RKO (cell line): ENCODE data around the gene BTG4.
A peak's percentile ranks its signal among the peaks of the same experiment; 100 is the strongest.

Source experiments
- DNase-seq: peaks from one replicate; pipeline ENCODE4 v3.0.0-alpha.2; 2016; ENCODE audit warnings: low spot score

BTG4 gene

DNA sequence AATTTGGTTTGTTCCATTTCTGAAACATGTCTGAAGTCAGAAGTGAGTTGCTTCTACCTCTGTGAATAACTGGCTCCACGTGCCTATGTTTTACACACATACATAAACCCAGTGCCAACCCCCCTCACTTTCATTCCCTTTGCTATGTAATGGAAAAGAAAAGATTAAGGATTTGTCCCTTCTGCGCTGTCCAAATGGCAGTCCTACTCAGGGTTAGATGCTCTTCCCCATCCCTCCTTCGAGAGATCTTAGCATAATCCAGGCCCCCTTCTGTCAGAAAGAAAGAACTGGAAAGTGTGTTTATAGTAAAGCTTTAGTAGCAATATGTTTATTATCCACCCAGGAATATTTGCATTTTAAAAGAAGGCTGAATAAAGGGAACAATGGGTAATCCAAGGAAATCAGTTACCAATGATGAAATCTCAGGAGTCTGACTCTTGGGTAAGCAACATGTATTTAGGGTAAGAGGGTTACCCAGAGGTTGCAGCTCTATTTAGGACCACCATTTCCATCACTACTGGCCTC is 25.2 kb upstream of the BTG4 start:
- DNase-seq = no peak

DNA sequence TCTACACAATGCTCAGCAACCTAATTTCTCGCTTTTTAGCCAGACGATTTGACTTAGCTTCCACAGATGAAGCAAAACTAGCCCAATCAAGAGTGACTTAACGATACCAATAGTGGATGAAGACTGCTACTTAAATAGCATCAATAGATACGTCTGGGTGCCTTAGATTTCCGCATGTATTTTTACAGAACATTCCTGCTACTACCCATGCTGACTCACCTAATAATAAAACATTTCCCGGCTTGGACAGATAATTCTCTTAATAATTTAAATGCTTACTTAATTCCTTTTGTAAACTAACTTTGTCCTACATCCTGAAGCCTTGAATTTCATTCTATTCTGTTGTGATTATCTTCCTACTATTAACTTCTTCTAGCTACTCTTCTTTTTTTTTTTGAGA is 23.1 kb upstream of the BTG4 start:
- DNase-seq = no peak

DNA sequence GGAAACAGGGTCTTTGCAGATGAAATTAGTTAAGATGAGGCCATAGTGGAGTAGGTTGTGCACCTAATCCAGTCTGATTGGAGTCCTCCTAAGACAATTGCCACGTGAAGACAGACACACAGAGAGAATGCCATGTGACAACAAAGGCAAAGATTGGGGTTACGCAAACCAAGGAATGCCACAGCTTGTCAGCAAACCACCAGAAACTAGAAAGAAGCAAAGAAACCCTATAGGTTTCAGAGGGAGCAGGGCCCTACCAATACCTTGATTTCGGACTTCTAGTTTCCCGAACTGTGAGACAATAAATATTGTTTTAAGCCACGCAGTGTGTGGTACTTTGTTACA is 20.2 kb upstream of the BTG4 start:
- no peak for DNase-seq

DNA sequence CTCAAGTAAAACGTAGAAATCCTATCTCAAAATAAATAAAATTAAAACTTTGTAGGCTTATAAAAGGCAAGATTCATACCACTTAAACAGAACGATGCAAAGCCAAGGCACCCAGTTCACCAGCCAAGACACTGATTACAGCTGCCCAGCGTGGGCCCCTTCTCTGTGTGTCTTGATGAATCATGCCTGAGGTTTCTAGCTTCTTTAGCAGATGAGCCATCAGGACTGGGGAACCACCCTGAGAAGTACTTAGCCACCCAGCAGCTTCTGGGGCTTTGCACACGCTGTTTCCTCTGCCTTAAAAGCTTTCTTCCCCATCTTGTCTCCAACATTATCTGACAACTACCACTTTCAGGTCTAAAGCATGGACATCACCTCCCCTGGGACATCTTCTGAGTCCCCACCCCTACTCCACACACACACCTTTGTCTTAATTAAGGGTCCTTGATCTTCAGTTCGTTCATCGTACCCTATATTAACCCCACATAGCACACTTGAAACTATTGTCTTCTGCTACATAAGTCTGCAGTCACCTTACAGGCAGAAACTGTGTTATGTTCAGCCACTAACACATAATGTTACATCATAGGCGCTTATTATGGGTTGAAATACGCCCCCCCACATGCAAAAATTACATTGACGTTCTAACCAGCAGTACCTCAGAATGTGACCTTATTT is 19.6 kb upstream of the BTG4 start:
- DNase-seq = peak; percentile 79

DNA sequence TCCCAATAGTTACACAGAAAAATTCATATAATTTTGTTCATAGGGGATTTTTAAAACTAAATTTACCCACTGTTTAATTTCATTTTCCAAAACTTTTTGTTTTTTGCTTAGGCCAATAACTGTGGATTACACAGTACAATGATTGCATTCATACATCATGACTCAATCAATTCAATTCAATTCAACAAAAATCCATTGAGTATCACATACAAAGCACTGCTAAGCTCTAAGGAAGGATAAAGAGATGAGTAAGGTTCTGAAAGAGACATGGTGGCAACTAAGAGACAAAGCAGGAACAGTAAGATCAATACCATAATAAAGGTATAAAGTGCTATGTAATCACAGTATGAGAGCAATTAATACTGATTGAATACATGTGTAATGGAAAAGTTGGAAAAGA is 18.9 kb upstream of the BTG4 start:
- no peak for DNase-seq

DNA sequence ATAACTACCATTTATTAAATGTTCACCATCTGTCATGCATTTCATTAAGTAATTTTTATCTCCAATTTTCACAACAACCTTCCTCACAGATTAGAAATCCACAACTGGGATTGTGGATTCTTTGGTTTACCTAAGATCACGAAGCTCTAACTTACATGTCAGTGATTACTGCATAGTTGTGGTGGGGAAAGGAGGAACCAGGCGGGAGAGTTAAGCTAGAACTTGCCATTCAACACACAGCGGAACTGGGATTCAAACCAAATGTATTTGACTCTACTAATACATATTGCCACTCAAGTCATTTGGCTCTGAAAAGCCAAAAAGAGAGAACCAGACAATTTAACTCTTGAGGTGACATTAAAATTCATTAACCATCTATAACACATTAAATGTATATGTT is 17.9 kb upstream of the BTG4 start:
- no peak for DNase-seq

DNA sequence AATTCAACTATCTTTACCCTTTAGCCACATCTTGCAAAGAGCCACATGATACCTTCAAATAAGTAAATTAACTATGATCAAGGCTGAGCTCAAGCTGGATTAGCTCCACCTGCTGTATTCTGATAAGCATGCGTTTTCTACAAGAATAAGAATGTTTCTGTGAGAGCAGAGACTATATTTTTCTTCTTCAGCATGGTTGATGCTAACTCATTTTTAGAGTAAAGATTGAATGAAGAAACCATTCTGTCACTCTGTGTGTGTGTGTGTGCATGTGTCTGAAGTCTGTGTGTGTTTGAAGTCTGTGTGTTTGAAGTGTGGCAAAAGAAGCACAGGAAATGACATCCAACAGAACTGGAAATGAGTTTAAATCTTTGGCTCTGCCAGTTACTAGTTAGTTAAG is 16.4 kb upstream of the BTG4 start:
- DNase-seq = peak; percentile 34

DNA sequence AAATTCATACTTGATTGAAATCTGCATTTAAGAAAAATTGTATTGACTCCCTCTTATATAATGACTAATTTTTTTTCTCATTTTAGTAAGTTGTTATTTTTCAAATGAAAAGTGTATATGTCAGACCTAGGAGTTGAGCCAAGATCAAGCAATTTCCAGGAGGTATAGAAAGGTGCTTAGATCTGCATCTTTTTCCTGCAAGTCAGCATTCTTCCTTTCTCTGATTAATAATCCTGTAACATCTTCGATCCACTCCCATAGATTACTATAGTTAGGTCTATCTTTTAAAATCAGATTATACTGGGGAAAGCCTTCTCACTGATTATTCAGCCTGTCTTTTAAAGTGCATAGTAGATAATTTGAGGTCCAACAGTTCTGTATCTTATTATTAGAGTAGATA is 15.1 kb upstream of the BTG4 start:
- DNase-seq = no peak

DNA sequence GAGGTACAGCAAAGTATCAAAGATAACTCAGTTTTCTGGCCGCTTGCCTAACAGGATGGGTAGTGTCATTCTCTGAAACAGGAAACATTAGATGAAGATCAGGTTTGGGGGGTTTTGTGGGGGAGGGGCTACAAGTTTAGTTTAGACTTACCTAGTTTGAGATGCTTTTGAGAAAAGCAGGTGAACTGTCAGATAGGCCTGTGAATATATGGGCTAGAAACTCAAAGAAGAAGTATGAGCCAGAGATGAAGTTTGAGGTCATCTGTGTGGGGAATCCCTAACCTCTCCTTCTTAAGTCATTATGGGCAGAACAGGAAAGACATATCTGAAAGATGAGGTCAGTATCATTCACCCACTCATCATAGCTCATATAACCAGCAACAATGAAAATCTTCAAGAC is 14.3 kb upstream of the BTG4 start:
- DNase-seq = peak; percentile 51

DNA sequence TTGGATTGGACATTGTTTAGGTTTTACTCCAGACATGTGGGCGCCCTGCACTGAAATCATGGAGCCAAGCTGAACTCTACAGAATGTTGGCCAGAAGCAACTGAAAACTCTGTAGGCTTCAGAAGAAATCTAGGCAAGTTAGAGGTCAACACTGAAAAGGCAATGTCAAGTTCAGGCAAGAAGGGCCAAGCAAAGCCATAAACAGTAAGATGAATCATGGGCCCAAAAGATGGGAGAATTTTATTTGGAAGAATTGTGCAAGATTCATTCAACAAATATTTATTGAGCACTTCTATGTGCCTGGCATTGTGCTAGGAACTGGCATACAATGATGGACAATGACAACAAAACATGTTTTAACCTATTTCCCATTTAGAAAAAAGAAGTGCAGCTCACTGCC is 13.3 kb upstream of the BTG4 start:
- no peak for DNase-seq

DNA sequence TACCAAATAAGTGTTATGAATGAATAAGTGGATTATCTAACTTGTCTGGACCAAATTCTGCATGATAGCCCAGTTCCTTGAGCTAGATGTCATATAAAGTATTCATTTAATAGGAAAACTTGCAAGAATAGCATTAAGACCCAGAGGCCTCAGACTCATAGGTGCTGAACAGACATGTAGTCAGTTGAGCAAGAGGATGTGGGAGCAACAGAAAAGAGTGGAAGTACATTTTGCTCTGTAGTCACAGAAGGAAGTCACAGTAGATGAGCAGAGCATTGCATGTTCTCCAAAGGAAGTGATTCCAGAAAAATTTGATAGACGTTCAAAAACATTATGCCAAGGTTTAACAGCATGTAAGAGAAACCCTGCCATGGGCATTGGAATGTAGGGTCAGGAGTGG is 11.9 kb upstream of the BTG4 start:
- DNase-seq = no peak

DNA sequence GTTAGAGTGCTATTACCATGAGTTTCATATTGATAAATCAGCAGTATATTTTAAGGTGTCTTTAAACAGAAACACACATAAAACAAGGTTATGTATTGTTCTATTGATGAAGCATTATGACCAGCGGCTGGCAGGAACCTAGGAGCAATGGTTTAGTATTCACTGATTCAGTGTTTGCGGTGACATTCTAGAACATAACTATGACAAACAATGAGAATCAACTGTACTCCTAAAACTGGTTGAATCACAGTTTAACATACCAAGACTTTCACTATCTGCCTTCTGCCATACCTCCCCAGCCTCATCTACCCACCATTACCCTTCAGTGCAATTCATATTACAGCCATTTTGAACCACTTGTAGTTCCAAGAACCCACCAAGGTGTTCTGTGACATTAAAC is 11.2 kb upstream of the BTG4 start:
- DNase-seq = no peak

DNA sequence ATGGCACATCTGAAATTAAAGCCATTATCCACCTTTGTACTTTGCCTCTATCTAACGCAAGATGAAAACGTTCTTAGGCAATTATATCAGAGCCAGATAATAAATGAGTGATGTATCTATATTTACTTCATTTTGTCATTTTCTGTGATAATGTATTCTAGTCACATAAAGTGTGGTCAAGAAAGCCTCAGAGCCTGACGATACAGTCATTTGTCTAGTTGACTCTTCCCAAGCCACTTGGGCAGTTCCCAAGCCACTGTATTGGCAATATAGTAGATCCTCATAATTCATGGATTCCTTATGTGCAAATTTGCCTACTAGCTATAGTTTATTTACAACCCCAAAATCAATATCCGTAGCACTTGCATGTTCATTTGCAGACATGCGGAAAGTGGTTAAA is 10.2 kb upstream of the BTG4 start:
- no peak for DNase-seq

DNA sequence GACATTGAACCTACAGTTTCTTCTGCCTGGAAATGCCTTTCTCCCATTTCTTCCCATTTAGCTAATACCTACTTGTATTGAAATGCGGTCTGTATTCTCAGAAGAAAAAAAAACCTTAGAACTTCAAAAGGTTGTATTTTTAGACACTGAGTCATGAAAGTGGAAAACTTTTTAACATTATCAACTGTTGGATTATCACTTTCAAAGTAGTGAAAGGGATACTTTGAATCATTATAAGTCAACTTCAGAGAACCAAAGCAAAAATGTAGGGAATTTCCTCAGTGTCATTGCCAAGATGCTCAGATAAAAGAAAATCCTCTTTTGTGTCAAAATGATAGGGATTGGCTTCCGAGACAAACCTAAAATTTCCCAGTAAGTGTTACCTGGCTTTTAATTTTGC is 8.9 kb upstream of the BTG4 start:
- no peak for DNase-seq

DNA sequence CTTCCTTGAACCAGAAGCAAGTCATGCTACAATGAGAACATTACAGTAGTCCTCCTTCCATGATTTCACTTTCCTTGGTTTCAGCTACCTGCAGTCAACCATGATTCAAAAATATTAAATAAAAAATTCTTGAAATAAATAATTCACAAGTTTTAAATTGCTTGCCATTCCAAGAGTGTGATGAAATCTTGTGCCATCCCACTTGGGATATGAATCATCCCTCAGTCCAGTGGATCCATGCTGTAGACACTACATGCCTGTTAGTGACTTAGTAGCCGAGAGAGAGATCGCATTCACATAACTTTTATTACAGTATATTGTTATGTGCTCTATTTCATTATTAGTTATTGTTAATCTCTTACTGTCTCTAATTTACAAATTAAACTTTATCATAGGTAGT is 8.4 kb upstream of the BTG4 start:
- no peak for DNase-seq

DNA sequence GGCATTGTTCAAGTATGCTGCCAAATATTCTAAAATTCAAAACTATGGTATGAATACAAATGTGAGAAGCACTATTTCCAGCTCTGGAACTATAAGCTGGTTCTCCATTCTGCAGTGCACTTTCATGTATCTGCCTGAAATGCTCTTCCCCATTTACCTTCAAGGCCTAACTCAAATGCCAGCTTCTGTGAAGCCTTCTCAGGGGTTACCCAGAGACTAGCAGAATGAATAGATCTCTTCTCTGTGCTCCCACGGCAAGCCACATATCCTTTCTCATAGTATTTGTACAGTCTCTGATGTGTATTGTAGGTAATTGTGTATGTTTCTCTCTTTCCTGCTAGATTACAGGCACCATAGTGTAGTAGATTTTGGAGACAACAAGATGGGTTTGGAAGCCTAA is 6.5 kb upstream of the BTG4 start:
- DNase-seq = no peak

DNA sequence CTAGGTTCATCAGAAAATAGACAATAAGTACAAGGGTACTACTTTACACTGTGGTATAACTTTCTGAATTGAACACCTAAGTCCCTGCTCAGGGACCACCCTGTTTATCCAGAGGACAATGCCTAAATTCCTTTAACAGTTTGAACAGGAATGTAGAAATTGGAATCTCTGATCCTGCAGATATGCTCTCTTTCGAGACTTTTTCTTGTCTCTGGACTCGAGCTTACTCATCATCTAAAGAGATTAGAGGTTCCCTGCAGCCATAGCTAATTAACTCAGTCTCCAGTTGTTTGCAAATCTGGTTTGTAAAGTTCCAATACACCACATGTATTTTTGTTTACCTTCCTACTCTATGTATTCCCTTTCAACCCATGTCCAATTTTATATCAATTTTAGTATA is 3.4 kb upstream of the BTG4 start:
- no peak for DNase-seq

DNA sequence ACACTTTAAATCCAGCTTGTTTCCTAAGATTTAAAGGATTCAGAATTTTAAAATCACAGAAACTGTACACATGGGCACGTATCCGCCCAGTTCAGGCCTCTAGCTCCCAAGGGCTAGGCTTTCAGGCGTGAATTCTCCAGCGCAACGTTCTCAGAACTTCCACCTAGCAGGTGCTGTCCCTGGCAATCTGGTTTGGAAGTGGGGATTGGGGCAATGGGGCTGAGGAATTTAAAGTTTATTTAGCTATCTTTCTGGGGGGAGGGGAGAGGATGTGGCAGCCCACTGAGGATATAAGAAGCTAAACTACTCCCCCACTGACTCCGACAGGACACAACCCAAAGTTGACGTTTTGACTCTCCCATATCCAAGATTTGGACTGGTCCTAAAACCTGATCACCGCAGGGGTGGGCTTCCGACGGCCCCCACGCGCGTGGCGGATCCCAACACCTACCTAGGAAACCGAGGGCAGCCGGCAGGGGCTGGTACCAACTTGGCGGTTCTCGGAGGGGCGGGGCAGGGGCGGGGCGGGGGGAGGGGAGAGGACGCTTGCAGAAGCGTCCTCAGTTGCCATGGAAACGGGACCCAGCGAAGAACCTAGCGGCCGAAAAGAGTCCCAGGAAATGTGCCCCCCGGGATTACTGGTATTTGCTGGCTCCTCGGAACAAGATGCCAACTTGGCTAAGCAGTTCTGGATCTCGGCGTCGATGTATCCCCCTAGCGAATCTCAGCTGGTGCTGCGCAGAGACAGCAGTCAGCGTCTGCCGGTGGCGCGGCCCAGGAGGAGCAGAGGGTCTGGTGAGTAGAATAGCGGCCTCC is 2.2 kb upstream of the BTG4 start, which contains the start of gene HOATZ:
HOATZ (plus strand) TSS at position 563 of the 816 bp plus-strand sequence; CDS start at position 570, 7 bp downstream.
- DNase-seq = no peak

DNA sequence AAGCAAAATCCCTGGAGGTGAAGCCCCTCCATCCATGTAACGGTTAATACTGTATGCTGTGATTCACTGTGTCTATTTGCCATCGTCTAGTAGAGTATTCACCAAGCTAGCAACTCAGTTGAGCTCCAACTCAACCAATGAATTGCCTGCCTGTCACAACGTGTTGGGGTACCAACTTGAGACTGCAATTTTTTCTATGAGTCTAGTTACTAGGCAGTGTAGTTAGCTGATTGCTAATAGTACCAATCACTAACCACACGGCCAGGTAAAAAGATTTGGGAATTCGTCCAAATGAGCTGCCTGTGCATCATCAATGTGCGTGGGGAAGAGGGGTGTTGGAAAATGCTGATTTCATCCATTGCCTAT is 1.0 kb upstream of the BTG4 start:
- DNase-seq = no peak

DNA sequence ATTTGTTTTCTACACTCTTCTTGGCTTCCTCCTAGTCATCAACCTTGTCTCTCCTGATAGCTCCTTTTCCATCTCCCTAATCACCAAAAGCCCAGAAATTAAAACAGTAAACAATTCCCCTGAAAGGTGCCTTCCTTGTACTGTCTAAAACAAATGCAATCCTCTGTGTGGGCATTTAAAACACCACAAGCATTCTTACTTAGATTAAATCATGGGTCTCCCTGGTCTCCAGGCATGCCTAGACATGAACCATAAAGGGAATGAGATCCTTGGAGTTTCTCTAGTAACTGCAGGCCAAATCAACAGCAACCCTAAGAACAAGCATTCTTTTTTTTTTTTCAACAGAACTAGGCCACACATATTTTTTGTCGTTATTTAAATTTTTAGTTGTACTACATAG is 1.9 kb downstream of the BTG4 start:
- no peak for DNase-seq

DNA sequence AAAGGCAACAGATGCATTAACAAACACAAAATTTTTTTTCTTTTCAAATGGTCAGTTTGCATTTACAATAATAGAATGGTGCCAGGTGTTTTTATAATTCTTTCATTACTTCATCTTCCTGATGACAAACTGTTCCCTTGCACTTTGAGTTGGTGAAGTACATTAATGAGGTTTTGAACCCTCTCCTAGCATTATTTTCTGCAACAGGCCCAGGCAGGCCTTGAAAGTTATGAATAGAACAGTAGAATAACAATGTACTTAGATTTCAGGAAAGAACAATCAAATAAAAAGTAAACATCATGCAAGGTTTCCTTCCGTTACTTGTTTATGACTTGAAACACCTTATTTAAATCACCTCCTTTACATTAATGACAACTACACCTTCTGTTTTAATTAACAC is 9.6 kb downstream of the BTG4 start:
- no peak for DNase-seq

DNA sequence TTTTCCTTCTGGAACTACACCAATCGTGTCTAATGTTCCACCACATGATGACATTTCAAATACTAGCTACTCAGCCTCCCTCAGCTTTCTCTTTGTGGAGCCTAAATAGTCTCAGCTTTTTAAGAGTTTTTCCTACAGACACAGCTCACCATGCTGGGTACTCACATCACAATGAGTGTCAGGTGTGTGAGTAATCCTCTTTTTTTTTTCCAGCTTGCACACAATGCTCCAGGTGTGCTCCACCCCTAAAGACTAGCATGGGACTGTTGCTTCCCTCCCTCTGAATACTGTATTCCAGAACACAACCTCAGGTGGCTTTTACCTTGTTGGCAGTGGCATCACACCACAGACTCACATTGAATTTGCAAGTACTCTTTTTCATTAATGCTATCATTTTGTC is 11.7 kb downstream of the BTG4 start:
- no peak for DNase-seq

DNA sequence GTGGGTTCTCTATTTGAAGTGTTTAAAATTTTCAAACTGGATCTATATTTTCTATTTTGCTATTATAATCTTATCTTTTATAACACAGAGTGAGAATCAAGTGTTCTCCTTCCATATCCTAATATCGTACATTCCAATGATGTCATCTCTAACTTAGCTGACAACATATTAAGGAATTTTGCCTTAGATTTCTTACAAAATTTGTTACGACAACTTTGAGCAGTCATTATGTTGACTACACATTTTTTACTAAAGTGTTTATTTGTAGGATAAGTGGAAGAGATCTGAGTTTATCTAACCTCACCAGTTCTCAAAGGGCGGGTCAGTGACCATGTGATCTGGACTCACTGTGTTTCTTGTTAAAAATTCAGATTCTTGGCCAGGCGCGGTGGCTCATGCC is 12.7 kb downstream of the BTG4 start:
- no peak for DNase-seq

DNA sequence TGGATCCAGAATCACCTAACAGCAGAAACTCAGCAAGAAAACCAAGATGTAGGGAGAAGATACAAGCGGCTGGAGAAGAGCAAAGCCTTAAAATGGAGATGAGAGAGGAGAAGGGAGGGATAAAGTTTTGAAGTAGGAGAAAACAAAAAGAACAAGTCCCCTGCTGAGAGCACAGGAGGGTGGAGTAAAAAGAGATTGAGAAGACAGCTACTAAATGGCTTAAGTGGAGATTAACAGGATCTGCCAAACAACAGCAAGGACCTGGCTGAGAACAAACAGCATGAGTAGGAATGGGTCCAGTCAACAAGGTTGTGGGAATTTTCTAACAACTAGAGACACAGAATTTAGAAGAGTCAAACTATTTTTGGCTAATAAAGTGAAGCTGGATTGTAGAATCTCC is 18.1 kb downstream of the BTG4 start:
- no peak for DNase-seq
